Neural crest cell (in vitro differentiated cells): Measurements from ENCODE around the gene UNC45A. TPM values are rescaled to one million over a fixed set of nuclear protein-coding genes. Genes with fewer than 3 reads are reported as not detected.

Source experiments
- DNase-seq: peaks from one replicate; pipeline ENCODE4 v3.0.0; 2021; ENCODE audit warnings: low read depth, mixed read lengths, low spot score
- H3K27ac Mint-ChIP-seq: one replicate; pipeline ENCODE4 v1.8.0; 2021; ENCODE audit warnings: mild to moderate bottlenecking, mixed read lengths; ENCODE audit not compliant: unreplicated experiment
- H3K27me3 Mint-ChIP-seq: 2 replicates; pipeline ENCODE4 v1.8.0; 2021; ENCODE audit warnings: low read depth, mild to moderate bottlenecking, mixed read lengths
- H3K36me3 Mint-ChIP-seq: 2 replicates; pipeline ENCODE4 v1.8.0; 2021; ENCODE audit warnings: low read depth, mild to moderate bottlenecking, mixed read lengths
- H3K4me1 Mint-ChIP-seq: 2 replicates; pipeline ENCODE4 v1.8.0; 2021; ENCODE audit warnings: mixed read lengths
- H3K4me3 Mint-ChIP-seq: one replicate; pipeline ENCODE4 v1.8.0; 2021; ENCODE audit warnings: mild to moderate bottlenecking, mixed read lengths
- H3K9me3 Mint-ChIP-seq: 2 replicates; pipeline ENCODE4 v1.8.0; 2021; ENCODE audit warnings: mixed read lengths
- total RNA-seq: library from RNA; stranded (reverse); gene quantifications from 2 replicates; pipeline ENCODE4 v1.2.1, GENCODE V29; 2021
- TF ChIP-seq, protein P1 (sequence below): fragments of 200-600 bp; sonication (generic); conservative IDR thresholded peaks from 2 replicates; pipeline ENCODE4 v1.5.0; 2021; ENCODE audit warnings: antibody characterized with exemption, mild to moderate bottlenecking

Gene UNC45A
- total RNA-seq, 1 donor from 2014 or later = 65.4 TPM

DNA sequence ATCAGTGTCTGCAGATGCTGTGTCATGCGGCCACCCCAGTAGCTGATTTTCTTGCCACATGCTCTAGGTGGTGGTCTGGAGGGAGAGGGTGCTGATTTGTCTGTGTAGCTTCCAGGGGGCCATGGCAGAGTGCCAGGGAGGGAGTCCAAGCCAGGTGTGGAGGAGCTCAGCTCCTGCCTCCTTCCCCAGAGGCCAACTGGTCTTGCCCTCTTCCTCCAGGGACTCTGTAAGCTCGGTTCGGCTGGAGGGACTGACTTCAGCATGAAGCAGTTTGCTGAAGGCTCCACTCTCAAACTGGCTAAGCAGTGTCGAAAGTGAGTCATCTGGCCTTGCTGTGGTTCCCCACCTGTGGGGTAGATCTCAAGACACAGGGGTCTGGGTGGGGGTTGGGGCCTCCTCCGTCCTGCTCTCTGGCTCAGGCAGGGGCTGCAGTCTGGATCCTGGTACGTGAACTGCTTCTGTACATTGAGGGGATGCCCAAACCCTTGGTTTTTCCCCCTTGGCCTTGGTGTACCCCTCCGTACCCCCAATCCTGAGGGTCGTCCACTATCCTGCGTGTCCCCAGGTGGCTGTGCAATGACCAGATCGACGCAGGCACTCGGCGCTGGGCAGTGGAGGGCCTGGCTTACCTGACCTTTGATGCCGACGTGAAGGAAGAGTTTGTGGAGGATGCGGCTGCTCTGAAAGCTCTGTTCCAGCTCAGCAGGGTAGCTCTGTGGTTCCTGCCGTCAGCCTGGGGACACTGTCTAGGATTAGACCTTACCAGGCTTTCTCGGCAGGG is 12.7 kb downstream of the UNC45A start:
- no peak for DNase-seq
- TF ChIP-seq, protein P1, sequence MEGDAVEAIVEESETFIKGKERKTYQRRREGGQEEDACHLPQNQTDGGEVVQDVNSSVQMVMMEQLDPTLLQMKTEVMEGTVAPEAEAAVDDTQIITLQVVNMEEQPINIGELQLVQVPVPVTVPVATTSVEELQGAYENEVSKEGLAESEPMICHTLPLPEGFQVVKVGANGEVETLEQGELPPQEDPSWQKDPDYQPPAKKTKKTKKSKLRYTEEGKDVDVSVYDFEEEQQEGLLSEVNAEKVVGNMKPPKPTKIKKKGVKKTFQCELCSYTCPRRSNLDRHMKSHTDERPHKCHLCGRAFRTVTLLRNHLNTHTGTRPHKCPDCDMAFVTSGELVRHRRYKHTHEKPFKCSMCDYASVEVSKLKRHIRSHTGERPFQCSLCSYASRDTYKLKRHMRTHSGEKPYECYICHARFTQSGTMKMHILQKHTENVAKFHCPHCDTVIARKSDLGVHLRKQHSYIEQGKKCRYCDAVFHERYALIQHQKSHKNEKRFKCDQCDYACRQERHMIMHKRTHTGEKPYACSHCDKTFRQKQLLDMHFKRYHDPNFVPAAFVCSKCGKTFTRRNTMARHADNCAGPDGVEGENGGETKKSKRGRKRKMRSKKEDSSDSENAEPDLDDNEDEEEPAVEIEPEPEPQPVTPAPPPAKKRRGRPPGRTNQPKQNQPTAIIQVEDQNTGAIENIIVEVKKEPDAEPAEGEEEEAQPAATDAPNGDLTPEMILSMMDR = no peak
- Mint-ChIP-seq H3K27ac (no peak overlapping the region), H3K9me3 (no peaks in the 10 kb centered on the region), H3K27me3 (no peaks in the 10 kb centered on the region), H3K4me3 (no peak overlapping the region), H3K4me1 (no peaks in the 10 kb centered on the region), H3K36me3 (peaks cover 2% of the 10 kb centered on the region)

DNA sequence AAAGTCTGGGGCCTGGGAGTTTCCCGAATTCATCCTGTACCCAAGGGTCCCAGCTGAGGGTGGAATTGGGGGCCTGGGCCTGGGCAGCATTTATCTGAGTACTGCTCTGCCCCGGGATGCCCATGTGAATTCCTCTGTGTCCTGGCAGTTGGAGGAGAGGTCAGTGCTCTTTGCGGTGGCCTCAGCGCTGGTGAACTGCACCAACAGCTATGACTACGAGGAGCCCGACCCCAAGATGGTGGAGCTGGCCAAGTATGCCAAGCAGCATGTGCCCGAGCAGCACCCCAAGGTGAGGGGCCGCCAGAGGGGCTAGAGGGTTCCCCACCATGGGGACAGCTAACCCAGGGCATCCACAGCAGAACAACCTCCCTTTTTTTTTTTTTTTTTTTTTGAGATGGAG is 13.4 kb downstream of the UNC45A start:
- TF ChIP-seq, protein P1 = no peak
- Mint-ChIP-seq H3K4me1 (no peaks in the 10 kb centered on the region), H3K4me3 (no peak overlapping the region), H3K36me3 (peaks cover 5% of the 10 kb centered on the region), H3K27me3 (no peaks in the 10 kb centered on the region), H3K27ac (no peak overlapping the region), H3K9me3 (no peaks in the 10 kb centered on the region)
- no peak for DNase-seq

DNA sequence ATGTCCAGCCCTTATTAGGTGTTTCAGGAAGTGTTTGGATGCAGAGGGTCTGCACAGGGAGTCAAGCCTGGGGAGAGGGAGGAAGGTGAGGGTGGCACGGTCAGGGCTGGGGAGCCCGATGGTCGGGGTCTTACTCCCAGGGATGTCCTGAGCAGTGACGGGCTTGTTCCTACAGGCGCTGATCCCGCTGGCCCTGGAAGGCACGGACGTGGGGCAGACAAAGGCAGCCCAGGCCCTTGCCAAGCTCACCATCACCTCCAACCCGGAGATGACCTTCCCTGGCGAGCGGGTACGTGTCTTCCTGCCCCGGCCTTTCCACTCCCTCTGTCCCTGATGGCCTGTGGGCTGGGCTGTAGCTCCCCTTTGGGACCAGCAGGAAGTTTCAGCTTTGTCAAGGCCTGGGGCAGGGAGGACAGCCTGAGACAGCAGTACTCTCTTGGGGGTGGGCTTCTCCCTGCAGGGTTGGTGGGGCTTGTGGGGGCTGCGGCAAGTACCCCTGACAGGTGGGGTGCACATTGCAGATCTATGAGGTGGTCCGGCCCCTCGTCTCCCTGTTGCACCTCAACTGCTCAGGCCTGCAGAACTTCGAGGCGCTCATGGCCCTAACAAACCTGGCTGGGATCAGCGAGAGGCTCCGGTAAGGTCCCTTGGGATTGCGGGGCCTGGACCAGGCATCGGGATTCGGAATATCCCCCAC is 15.0 kb downstream of the UNC45A start:
- TF ChIP-seq, protein P1 = no peak
- Mint-ChIP-seq H3K27ac (no peak overlapping the region), H3K4me1 (no peaks in the 10 kb centered on the region), H3K36me3 (peaks cover 6% of the 10 kb centered on the region), H3K9me3 (no peaks in the 10 kb centered on the region), H3K27me3 (no peaks in the 10 kb centered on the region), H3K4me3 (no peak overlapping the region)
- DNase-seq = no peak

DNA sequence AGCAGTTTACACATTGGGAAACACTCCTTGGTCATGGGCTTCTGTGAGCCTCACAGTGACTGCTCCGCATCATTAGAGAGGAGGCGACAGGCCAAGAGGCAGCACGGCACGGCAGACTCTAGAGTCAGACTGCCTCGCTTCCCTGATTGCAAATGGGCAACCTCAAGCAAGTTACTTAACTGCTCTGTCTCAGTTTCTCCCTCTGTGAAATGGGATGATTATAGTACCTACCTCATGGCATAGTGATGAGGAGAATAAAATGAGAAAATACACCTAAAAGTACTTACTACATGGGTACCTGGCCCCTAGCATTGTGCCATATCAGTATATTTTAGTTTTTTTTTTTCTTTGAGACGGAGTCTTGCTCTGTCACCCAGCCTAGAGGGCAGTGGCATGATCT is 15.6 kb downstream of the UNC45A start:
- Mint-ChIP-seq H3K9me3 (no peaks in the 10 kb centered on the region), H3K36me3 (peaks cover 6% of the 10 kb centered on the region), H3K27me3 (no peaks in the 10 kb centered on the region), H3K4me1 (peaks cover 1% of the 10 kb centered on the region), H3K4me3 (no peak overlapping the region), H3K27ac (no peak overlapping the region)
- TF ChIP-seq, protein P1 = no peak
- DNase-seq = no peak

DNA sequence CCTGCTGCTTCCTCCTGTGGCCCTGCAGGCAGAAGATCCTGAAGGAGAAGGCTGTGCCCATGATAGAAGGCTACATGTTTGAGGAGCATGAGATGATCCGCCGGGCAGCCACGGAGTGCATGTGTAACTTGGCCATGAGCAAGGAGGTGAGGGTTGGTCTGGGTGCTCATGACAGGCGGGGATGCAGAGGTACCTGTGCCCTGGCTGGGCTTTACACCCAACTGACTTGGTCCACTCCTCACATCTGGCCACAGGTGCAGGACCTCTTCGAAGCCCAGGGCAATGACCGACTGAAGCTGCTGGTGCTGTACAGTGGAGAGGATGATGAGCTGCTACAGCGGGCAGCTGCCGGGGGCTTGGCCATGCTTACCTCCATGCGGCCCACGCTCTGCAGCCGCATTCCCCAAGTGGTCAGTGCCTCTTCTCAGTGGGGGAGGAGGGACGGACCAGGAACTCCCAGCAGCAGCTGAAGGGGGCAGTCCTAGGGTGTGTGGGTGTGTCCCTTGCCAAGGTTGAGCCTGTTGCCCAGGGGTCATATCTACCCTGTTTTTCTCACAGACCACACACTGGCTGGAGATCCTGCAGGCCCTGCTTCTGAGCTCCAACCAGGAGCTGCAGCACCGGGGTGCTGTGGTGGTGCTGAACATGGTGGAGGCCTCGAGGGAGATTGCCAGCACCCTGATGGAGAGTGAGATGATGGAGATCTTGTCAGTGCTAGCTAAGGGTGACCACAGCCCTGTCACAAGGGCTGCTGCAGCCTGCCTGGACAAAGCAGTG is 18.0 kb downstream of the UNC45A start:
- no peaks in the 10 kb centered on the region for H3K9me3 Mint-ChIP-seq
- H3K27ac Mint-ChIP-seq = peak overlapping the region; percentile 75
- H3K4me1 Mint-ChIP-seq = peaks cover 17% of the 10 kb centered on the region
- DNase-seq = no peak
- peaks cover 3% of the 10 kb centered on the region for H3K27me3 Mint-ChIP-seq
- H3K4me3 Mint-ChIP-seq = peak overlapping the region; percentile 74
- peaks cover 6% of the 10 kb centered on the region for H3K36me3 Mint-ChIP-seq
- TF ChIP-seq, protein P1 = no peak
